ENCODE results near the gene STBD1. TPM values are rescaled to one million over a fixed set of nuclear protein-coding genes. Genes with fewer than 3 reads are reported as not detected.
"Not testable (repeated sequence)": the region's sequence is repeated elsewhere in the genome, so short reads cannot be mapped to it uniquely, and the experiment has no call there.

Gene STBD1
- total and polyA plus RNA-seq, 2 experiments from 2014 or later, result 2.0 to 2.6 TPM

- Histone ChIP-seq H3K4me2 (no peak overlapping the region), H3K79me2 (replicated peaks; ENCODE audit: insufficient read depth) (no peaks in the 10 kb centered on the region), H3K4me3 (no peak overlapping the region), H3K4me1 (ENCODE audit: insufficient read depth) (no peaks in the 10 kb centered on the region), H3K27ac (ENCODE audit: low read depth) (no peak overlapping the region), H3K9me2 (ENCODE audit: insufficient read depth) (no peaks in the 10 kb centered on the region), H2AFZ (no peak overlapping the region), H3F3A (replicated peaks; ENCODE audit: low read depth) (no peaks in the 10 kb centered on the region), H4K20me1 (replicated peaks; ENCODE audit: insufficient read depth) (no peaks in the 10 kb centered on the region), H3K36me3 (ENCODE audit: insufficient read depth) (no peaks in the 10 kb centered on the region), H3K27me3 (ENCODE audit: insufficient read depth) (no peaks in the 10 kb centered on the region)
- no peak for DNase-seq (ENCODE audit: low spot score)
- Mint-ChIP-seq H3K36me3 (ENCODE audit: low read depth) (no peaks in the 10 kb centered on the region), H3K27ac (no peak overlapping the region), H3K9me3 (0 out of 3 replicates have a peak, but pooled peaks cover 5% of the 10 kb centered on the region), H3K27me3 (ENCODE audit: insufficient read depth, low read depth, poor library complexity) (peaks cover 2% of the 10 kb centered on the region), H3K4me3 (no peak overlapping the region), H3K4me1 (no peaks in the 10 kb centered on the region; the same call in 2 of the 3 replicates)
- TF ChIP-seq ZNF462 (CRISPR knock-in tag; IDR thresholded peaks at IDR 0.05) (no peak), ZNF114 (CRISPR knock-in tag; IDR thresholded peaks at IDR 0.05) (no peak), CTCF (conservative IDR thresholded peaks at IDR 0.05; ENCODE audit: low read depth in 2 of 2) (no peak), ZNF331 (CRISPR knock-in tag; IDR thresholded peaks at IDR 0.05; ENCODE audit: low read depth) (no peak), EZH2phosphoT487 (IDR thresholded peaks at IDR 0.05; ENCODE audit: unreplicated experiment) (no peak), REST (IDR thresholded peaks at IDR 0.05; ENCODE audit: unreplicated experiment) (no peak), ETS1 (IDR thresholded peaks at IDR 0.05) (no peak), CREB1 (CRISPR knock-in tag; IDR thresholded peaks at IDR 0.05; ENCODE audit: low read depth) (no peak), NANOG (IDR thresholded peaks at IDR 0.05; ENCODE audit: borderline replicate concordance) (no peak), JUNB (IDR thresholded peaks at IDR 0.05; ENCODE audit: unreplicated experiment) (no peak), STAT1 (IDR thresholded peaks at IDR 0.05; ENCODE audit: unreplicated experiment) (no peak)
- ATAC-seq, result no peak
Observed at GRCh38 chr4:76283900-76284299, 22.6 kb upstream of the STBD1 start.

- H3K27ac Mint-ChIP-seq; H3K27me3 Mint-ChIP-seq (ENCODE audit: insufficient read depth, low read depth, poor library complexity); H3K79me2 ChIP-seq (replicated peaks; ENCODE audit: insufficient read depth); H4K20me1 ChIP-seq (replicated peaks; ENCODE audit: insufficient read depth); H3K4me3 ChIP-seq; H3K4me1 ChIP-seq (ENCODE audit: insufficient read depth); H3K36me3 ChIP-seq (ENCODE audit: insufficient read depth); H3K9me3 Mint-ChIP-seq; H2AFZ ChIP-seq; H3K4me3 Mint-ChIP-seq; H3K27ac ChIP-seq (ENCODE audit: low read depth); H3K36me3 Mint-ChIP-seq (ENCODE audit: low read depth); H3K4me2 ChIP-seq; H3K4me1 Mint-ChIP-seq; DNase-seq (ENCODE audit: low spot score); ATAC-seq; H3K9me2 ChIP-seq (ENCODE audit: insufficient read depth); H3F3A ChIP-seq (replicated peaks; ENCODE audit: low read depth); H3K27me3 ChIP-seq (ENCODE audit: insufficient read depth): not testable (repeated sequence)
Observed at GRCh38 chr4:76287811-76288210, 18.7 kb upstream of the STBD1 start.

All from GM23338 (cell line).